Caco-2 (cell line): ENCODE data around the gene RAB7B. TPM values are rescaled to one million over a fixed set of nuclear protein-coding genes. Genes with fewer than 3 reads are reported as not detected.

Experiments
- BruUV-seq: library from RNA; stranded (reverse); fragments of 400-500 nt; replicated peaks from 2 replicates; lab custom pipeline; 2021; lab: Mats Ljungman, UMichigan
- CTCF ChIA-PET: fragments of 300-600 bp; sonication (Branson Sonifier 250); formaldehyde crosslinking; loops from one replicate; lab custom pipeline; 2022; ENCODE audit warnings: antibody characterized with exemption; lab: Charles Lee
- POLR2A ChIA-PET: fragments of 300-600 bp; sonication (Branson Sonifier 250); formaldehyde crosslinking; loops from one replicate; lab custom pipeline; 2022; ENCODE audit warnings: antibody characterized with exemption; lab: Charles Lee
- DNase-seq, 2 experiments: peaks; one replicate each; pipeline versions ENCODE4 v3.0.0 to v3.0.0-alpha.2; 2020 to 2022
- H3K27me3 ChIP-seq: replicated peaks from 2 replicates; pipeline ENCODE4 v1.6.0; 2011; ENCODE audit warnings: low read length; ENCODE audit not compliant: control insufficient read depth, insufficient read depth
- H3K36me3 ChIP-seq: 2 replicates; pipeline ENCODE4 v1.5.1; 2011; ENCODE audit warnings: low read length; ENCODE audit not compliant: control insufficient read depth, insufficient read depth
- H3K4me1 ChIP-seq: fragments of 250-450 bp; sonication (Bioruptor Pico); 2 replicates; pipeline ENCODE4 v1.5.1; 2020; ENCODE audit warnings: mild to moderate bottlenecking
- H3K4me3 ChIP-seq: 2 replicates; pipeline ENCODE4 v1.5.1; 2011; ENCODE audit warnings: low read depth, mild to moderate bottlenecking, control low read depth, low read length
- H3K9me3 ChIP-seq: fragments of 250-450 bp; sonication (Bioruptor Pico); 2 replicates; pipeline ENCODE4 v1.5.1; 2020; ENCODE audit warnings: mild to moderate bottlenecking, moderate library complexity
- H3K27ac Mint-ChIP-seq: one replicate; pipeline ENCODE4 v1.8.0; 2022; ENCODE audit warnings: mixed read lengths; ENCODE audit not compliant: unreplicated experiment
- H3K27me3 Mint-ChIP-seq: one replicate; pipeline ENCODE4 v1.8.0; 2022; ENCODE audit warnings: mixed read lengths; ENCODE audit not compliant: insufficient read depth, unreplicated experiment
- H3K36me3 Mint-ChIP-seq: one replicate; pipeline ENCODE4 v1.8.0; 2022; ENCODE audit warnings: mild to moderate bottlenecking, mixed read lengths; ENCODE audit not compliant: insufficient read depth, unreplicated experiment
- H3K4me1 Mint-ChIP-seq: one replicate; pipeline ENCODE4 v1.8.0; 2022; ENCODE audit warnings: low read depth, mixed read lengths; ENCODE audit not compliant: unreplicated experiment
- H3K4me3 Mint-ChIP-seq: one replicate; pipeline ENCODE4 v1.8.0; 2022; ENCODE audit warnings: mild to moderate bottlenecking, moderate library complexity, mixed read lengths; ENCODE audit not compliant: unreplicated experiment
- H3K9me3 Mint-ChIP-seq: one replicate; pipeline ENCODE4 v1.8.0; 2022; ENCODE audit warnings: mixed read lengths; ENCODE audit not compliant: unreplicated experiment
- CTCF ChIP-seq, 2 experiments: fragments of 200-600 bp in 1 of 2; IDR thresholded peaks; 1 replicate in 1 of 2; 2 replicates in 1 of 2; pipeline versions ENCODE4 v1.5.1 to v1.8.0; 2011 to 2022; ENCODE audit warnings: antibody characterized with exemption in 1 of 2, control low read depth in 1 of 2, inconsistent platforms in 1 of 2, low read depth in 1 of 2, low read length in 1 of 2, mild to moderate bottlenecking in 1 of 2, moderate library complexity in 1 of 2; ENCODE audit not compliant: insufficient read depth in 1 of 2, severe bottlenecking in 1 of 2, unreplicated experiment in 1 of 2
- intact Hi-C: fragments of 100-400 bp; cut with micrococcal nuclease; formaldehyde crosslinking; loops from one replicate; pipeline ENCODE4 v1.10.0; 2022; ENCODE audit not compliant: unreplicated experiment
- total RNA-seq: library from RNA; stranded (reverse); gene quantifications from 2 replicates; pipeline ENCODE4 v1.2.3, GENCODE V29; 2022

RAB7B gene
- total RNA-seq, 1 experiment from 2014 or later: not detected

GRCh38 chr1:205965036-205965884 is 37.9 kb downstream of the RAB7B start:
- POLR2A ChIA-PET: no interaction called here
- CTCF ChIA-PET: interaction anchor here (1.5 kb wide), 1 partner anchor 12 kb away, joined by 7 read pairs; no protein-coding TSS in a partner anchor
- Mint-ChIP-seq H3K27ac (no peak overlapping the region), H3K9me3 (no peaks in the 10 kb centered on the region), H3K36me3 (no peaks in the 10 kb centered on the region), H3K4me3 (no peak overlapping the region), H3K4me1 (no peaks in the 10 kb centered on the region), H3K27me3 (no peaks in the 10 kb centered on the region)
- DNase-seq: no peak
- BruUV-seq: no TSS peak
- TF ChIP-seq CTCF (IDR thresholded peaks at IDR 0.05; ENCODE audit: insufficient read depth in 1 of 2, low read depth in 1 of 2, low read length in 1 of 2, severe bottlenecking in 1 of 2, unreplicated experiment in 1 of 2): no peak
- no peaks in the 10 kb centered on the region for H3K36me3 ChIP-seq
- H3K27me3 ChIP-seq: no peaks in the 10 kb centered on the region
- intact Hi-C loops: no loop called here
- no peak overlapping the region for H3K4me3 ChIP-seq
- H3K4me1 ChIP-seq: no peaks in the 10 kb centered on the region
- no peaks in the 10 kb centered on the region for H3K9me3 ChIP-seq

DNA sequence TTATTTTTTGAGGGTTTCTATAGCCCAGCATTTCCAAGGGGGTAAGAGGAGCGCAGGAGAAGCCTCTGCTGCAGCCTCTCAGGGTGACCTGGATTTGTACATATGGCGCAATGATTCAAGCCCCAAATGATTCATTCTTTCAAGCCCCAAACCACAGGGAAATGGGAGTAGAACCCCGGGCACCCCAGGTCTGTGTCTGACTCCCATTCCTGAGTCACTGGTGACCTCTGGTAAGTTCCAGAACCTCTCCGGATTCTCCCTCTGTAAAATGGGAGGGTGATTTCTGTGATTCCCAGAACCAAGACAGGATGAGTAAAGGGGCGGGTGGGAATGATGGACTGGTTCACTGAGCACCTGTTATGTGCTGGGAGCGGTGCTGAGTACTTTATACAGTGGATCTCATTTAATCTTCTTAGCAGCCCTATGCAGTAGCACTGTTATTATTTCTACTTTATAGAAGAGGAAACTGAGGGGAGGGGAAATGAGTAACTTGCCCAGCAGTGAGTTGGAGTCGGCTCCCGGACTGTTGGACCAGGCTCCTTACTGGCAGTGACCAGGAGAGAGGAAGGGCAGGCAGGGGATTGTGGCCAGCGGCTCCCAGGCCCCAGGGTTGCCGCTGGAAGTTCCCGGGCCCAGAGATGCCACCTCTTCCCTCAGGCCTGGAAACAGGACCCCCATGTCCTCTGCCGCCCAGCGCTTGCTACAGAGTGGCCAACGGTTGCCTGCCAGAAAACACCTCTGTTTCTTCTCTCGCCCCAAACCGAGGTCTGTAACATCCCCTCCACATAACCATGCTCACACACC is 39.6 kb downstream of the RAB7B start:
- TF ChIP-seq CTCF (IDR thresholded peaks at IDR 0.05; ENCODE audit: insufficient read depth in 1 of 2, low read depth in 1 of 2, low read length in 1 of 2, severe bottlenecking in 1 of 2, unreplicated experiment in 1 of 2): no peak
- Mint-ChIP-seq H3K4me1 (no peaks in the 10 kb centered on the region), H3K9me3 (no peaks in the 10 kb centered on the region), H3K27ac (no peak overlapping the region), H3K36me3 (no peaks in the 10 kb centered on the region), H3K27me3 (peaks cover 5% of the 10 kb centered on the region), H3K4me3 (no peak overlapping the region)
- Histone ChIP-seq H3K36me3 (no peaks in the 10 kb centered on the region), H3K4me1 (no peaks in the 10 kb centered on the region), H3K4me3 (no peak overlapping the region), H3K9me3 (no peaks in the 10 kb centered on the region), H3K27me3 (no peaks in the 10 kb centered on the region)
- intact Hi-C loops: no loop called here
- ChIA-PET POLR2A (no interaction called here), CTCF (no interaction called here)
- no TSS peak for BruUV-seq
- no peak for DNase-seq

GRCh38 chr1:205962821-205963221 is 40.4 kb downstream of the RAB7B start:
- Mint-ChIP-seq H3K27ac (no peak overlapping the region), H3K4me1 (no peaks in the 10 kb centered on the region), H3K4me3 (no peak overlapping the region), H3K36me3 (no peaks in the 10 kb centered on the region), H3K27me3 (peaks cover 5% of the 10 kb centered on the region), H3K9me3 (no peaks in the 10 kb centered on the region)
- TF ChIP-seq CTCF (IDR thresholded peaks at IDR 0.05; ENCODE audit: insufficient read depth in 1 of 2, low read depth in 1 of 2, low read length in 1 of 2, severe bottlenecking in 1 of 2, unreplicated experiment in 1 of 2): no peak
- Histone ChIP-seq H3K36me3 (no peaks in the 10 kb centered on the region), H3K9me3 (no peaks in the 10 kb centered on the region), H3K27me3 (no peaks in the 10 kb centered on the region), H3K4me3 (no peak overlapping the region), H3K4me1 (no peaks in the 10 kb centered on the region)
- ChIA-PET CTCF (no interaction called here), POLR2A (no interaction called here)
- no TSS peak for BruUV-seq
- DNase-seq: no peak
- intact Hi-C loops: no loop called here
